SK-N-SH treated with all-trans-retinoic acid at 6 μM for 48 hours (cell line): ENCODE data around the gene TNPO1.

ENCODE experiments used
- ATAC-seq: fragments of 200-7000 bp; cut with Tn5 transposase; 3 replicates; pipeline ENCODE4 v1.9.1; 2020; ENCODE audit warnings: mild to moderate bottlenecking, moderate library complexity
- CSDC2 ChIP-seq: fragments of 250-450 bp; sonication (Bioruptor Pico); IDR thresholded peaks from 2 replicates; pipeline ENCODE4 v1.5.0; 2020; ENCODE audit warnings: mild to moderate bottlenecking, moderate library complexity
- ESRRG ChIP-seq: fragments of 250-450 bp; sonication (Bioruptor Pico); IDR thresholded peaks from 2 replicates; pipeline ENCODE4 v1.6.1; 2021; ENCODE audit warnings: mild to moderate bottlenecking
- GLIS3 ChIP-seq: fragments of 250-450 bp; sonication (Bioruptor Pico); IDR thresholded peaks from 2 replicates; pipeline ENCODE4 v1.5.0; 2020; ENCODE audit warnings: mild to moderate bottlenecking, moderate library complexity
- ISL1 ChIP-seq: fragments of 250-450 bp; sonication (Bioruptor Pico); IDR thresholded peaks from 2 replicates; pipeline ENCODE4 v2.1.2; 2022; ENCODE audit warnings: mild to moderate bottlenecking, moderate library complexity
- PATZ1 ChIP-seq: fragments of 250-450 bp; sonication (Bioruptor Pico); IDR thresholded peaks from 2 replicates; pipeline ENCODE4 v1.8.0; 2020; ENCODE audit warnings: mild to moderate bottlenecking, moderate library complexity, borderline replicate concordance
- POU6F1 ChIP-seq: fragments of 250-450 bp; sonication (Bioruptor Pico); IDR thresholded peaks from 2 replicates; pipeline ENCODE4 v1.8.0; 2021; ENCODE audit warnings: low read depth, mild to moderate bottlenecking, moderate library complexity, borderline replicate concordance
- RARB ChIP-seq: fragments of 250-450 bp; sonication (Bioruptor Pico); IDR thresholded peaks from 2 replicates; pipeline ENCODE4 v1.8.0; 2021; ENCODE audit warnings: mild to moderate bottlenecking, moderate library complexity
- TCF4 ChIP-seq: fragments of 250-450 bp; sonication (Bioruptor Pico); IDR thresholded peaks from 2 replicates; pipeline ENCODE4 v1.8.0; 2021; ENCODE audit warnings: mild to moderate bottlenecking, moderate library complexity, borderline replicate concordance
- TOX ChIP-seq: fragments of 250-450 bp; sonication (Bioruptor Pico); IDR thresholded peaks from 2 replicates; pipeline ENCODE4 v1.8.0; 2021; ENCODE audit warnings: mild to moderate bottlenecking, moderate library complexity, borderline replicate concordance
- ZC3H10 ChIP-seq: fragments of 250-450 bp; sonication (Bioruptor Pico); IDR thresholded peaks from 2 replicates; pipeline ENCODE4 v1.5.1; 2021; ENCODE audit warnings: mild to moderate bottlenecking, moderate library complexity
- ZFP3 ChIP-seq: fragments of 250-450 bp; sonication (Bioruptor Pico); IDR thresholded peaks from 2 replicates; pipeline ENCODE4 v1.5.0; 2020; ENCODE audit warnings: mild to moderate bottlenecking, moderate library complexity
- ZFP30 ChIP-seq: fragments of 450-650 bp; formaldehyde crosslinking; IDR thresholded peaks from 2 replicates; pipeline ENCODE4 v1.5.0; 2022; ENCODE audit warnings: mild to moderate bottlenecking, moderate library complexity
- ZNF70 ChIP-seq: fragments of 450-650 bp; formaldehyde crosslinking; IDR thresholded peaks from 2 replicates; pipeline ENCODE4 v1.5.0; 2020; ENCODE audit warnings: mild to moderate bottlenecking, moderate library complexity
- ZNF8 ChIP-seq: fragments of 450-650 bp; formaldehyde crosslinking; IDR thresholded peaks from 2 replicates; pipeline ENCODE4 v1.5.0; 2020; ENCODE audit warnings: mild to moderate bottlenecking, moderate library complexity
- TF ChIP-seq, protein P1 (sequence below): fragments of 250-450 bp; sonication (Bioruptor Pico); IDR thresholded peaks from 2 replicates; pipeline ENCODE4 v1.5.1; 2020; ENCODE audit warnings: low read depth, mild to moderate bottlenecking, moderate library complexity

The TNPO1 gene

DNA sequence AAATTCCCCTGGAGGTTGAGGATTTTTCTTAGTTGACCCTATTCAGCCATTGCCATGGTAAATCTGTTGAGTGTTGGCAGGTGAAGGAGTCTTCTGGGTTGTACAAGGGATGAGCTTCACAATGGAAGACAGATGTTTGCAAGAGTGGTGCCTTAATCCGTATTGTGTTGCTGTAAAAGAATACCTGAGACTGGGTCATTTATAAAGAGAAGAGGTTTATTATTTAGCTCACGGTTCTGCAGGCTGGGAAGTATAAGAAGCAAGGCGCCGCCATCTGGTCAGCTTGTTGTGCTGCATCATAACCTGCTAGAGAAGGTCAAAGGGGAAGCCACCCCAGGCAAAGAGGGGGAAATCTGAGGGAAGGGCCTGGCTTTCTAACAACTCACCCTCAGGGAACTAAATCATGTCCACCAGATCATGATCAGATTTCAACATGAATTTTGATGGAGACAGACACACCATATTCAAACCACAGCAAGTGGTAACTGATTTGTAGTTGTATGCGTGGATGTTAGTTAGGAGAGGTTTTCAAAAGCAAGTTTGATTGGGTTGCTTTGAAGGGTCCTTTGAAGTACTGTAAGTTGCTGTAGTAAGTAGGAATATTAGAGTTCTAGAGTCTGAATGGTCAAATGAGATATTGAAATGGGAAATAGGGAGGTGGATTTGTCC, 2.5 kb downstream of the TNPO1 start (continued):
- no peak for TF ChIP-seq ZNF8
- no peak for TF ChIP-seq ESRRG (CRISPR knock-in tag)

DNA sequence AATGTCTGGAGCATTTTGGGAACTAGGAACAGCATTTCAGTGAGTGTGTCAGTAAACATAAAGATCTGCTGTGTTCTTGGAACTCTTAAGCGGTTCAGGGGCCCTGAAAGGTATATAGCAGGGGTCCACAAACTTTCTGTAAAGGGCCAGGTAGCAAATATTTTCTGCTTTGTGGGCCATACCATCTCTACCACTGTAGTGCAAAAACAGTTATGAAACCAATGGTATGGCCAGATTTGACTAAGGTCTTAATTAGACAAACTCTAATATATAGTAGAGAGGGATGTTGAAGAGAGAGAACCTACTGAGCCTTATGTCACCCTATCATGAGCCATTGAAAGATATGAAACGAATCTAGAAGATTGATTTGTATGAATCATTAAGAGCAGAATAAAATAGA, 5.3 kb downstream of the TNPO1 start:
- ATAC-seq = no peak
- TF ChIP-seq ZFP3 (CRISPR knock-in tag) = no peak
- no peak for TF ChIP-seq ZNF8
- TF ChIP-seq ZC3H10 (CRISPR knock-in tag) = no peak
- TF ChIP-seq PATZ1 = no peak
- TF ChIP-seq ZNF70 = no peak
- TF ChIP-seq TCF4 = no peak
- no peak for TF ChIP-seq ZFP30 (CRISPR knock-in tag)
- TF ChIP-seq ISL1 (CRISPR knock-in tag) = no peak
- TF ChIP-seq, all 23 proteins: peak for 0

GRCh38 chr5:72822944-72823343, 6.5 kb downstream of the TNPO1 start:
- no peak for TF ChIP-seq TOX (CRISPR knock-in tag)
- TF ChIP-seq CSDC2 = no peak
- no peak for TF ChIP-seq ESRRG (CRISPR knock-in tag)
- no peak for TF ChIP-seq ZFP30 (CRISPR knock-in tag)
- no peak for TF ChIP-seq GLIS3 (CRISPR knock-in tag)
- no peak for TF ChIP-seq RARB
- TF ChIP-seq, protein P1, sequence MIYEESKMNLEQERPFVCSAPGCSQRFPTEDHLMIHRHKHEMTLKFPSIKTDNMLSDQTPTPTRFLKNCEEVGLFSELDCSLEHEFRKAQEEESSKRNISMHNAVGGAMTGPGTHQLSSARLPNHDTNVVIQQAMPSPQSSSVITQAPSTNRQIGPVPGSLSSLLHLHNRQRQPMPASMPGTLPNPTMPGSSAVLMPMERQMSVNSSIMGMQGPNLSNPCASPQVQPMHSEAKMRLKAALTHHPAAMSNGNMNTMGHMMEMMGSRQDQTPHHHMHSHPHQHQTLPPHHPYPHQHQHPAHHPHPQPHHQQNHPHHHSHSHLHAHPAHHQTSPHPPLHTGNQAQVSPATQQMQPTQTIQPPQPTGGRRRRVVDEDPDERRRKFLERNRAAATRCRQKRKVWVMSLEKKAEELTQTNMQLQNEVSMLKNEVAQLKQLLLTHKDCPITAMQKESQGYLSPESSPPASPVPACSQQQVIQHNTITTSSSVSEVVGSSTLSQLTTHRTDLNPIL = no peak
- no peak for TF ChIP-seq POU6F1 (CRISPR knock-in tag)
- no peak for TF ChIP-seq ZFP3 (CRISPR knock-in tag)
- 0 out of 3 replicates have a peak, but pooled peaks have one; percentile 10 for ATAC-seq

GRCh38 chr5:72829707-72830106, 13.2 kb downstream of the TNPO1 start:
- ATAC-seq = no peak
- TF ChIP-seq ESRRG (CRISPR knock-in tag) = no peak
- no peak for TF ChIP-seq ZFP3 (CRISPR knock-in tag)

DNA sequence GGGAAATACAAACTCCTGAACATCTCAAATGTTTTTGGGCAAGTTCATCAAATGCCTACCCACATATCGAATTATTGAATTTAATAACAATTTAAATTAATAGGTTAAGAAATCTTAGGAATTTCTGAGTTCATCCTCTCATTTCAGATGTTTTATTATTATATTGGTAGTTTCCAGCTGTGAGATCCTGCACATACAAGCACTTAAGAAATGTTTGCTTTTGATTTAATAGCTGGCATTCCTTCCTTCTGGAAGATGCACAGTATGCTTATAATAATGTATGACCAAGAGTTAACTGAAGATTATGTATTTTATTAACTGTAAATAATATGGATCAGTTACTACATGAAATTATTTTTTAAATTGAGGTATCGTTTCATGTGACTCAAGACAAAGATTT, 13.9 kb downstream of the TNPO1 start:
- ATAC-seq = no peak
- TF ChIP-seq PATZ1 = no peak
- no peak for TF ChIP-seq ZNF70
- TF ChIP-seq POU6F1 (CRISPR knock-in tag) = no peak
- TF ChIP-seq ZFP30 (CRISPR knock-in tag) = no peak
- TF ChIP-seq, protein P1 = no peak
- TF ChIP-seq, all 23 proteins: peak for 0
